PC-3 (cell line): ENCODE measurements around the gene MEG3. TPM values are rescaled to one million over a fixed set of nuclear protein-coding genes. Genes with fewer than 3 reads are reported as not detected.
A peak's percentile ranks its signal among the peaks of the same experiment; 100 is the strongest.

Experiments used
- ATAC-seq: fragments of 200-7000 bp; cut with Tn5 transposase; 2 replicates; pipeline ENCODE4 v1.9.1; 2020; ENCODE audit warnings: mild to moderate bottlenecking, moderate library complexity
- BruUV-seq: library from RNA; stranded (reverse); fragments of 400-500 nt; replicated peaks from 2 replicates; lab custom pipeline; 2021; lab: Mats Ljungman, UMichigan
- CTCF ChIA-PET: fragments of 300-600 bp; sonication (Branson Sonifier 250); formaldehyde crosslinking; loops from one replicate; lab custom pipeline; 2022; ENCODE audit warnings: antibody characterized with exemption; lab: Charles Lee
- POLR2A ChIA-PET: fragments of 300-600 bp; sonication (Branson Sonifier 250); formaldehyde crosslinking; loops from one replicate; lab custom pipeline; 2022; ENCODE audit warnings: antibody characterized with exemption; ENCODE audit not compliant: unreplicated experiment; lab: Charles Lee
- DNase-seq: peaks from one replicate; pipeline ENCODE4 v3.0.0-alpha.2; 2015
- H2AFZ ChIP-seq: fragments of 300-600 bp; sonication (generic); 2 replicates; pipeline ENCODE4 v1.6.0; 2016; ENCODE audit warnings: antibody characterized with exemption, low read length
- H3F3A ChIP-seq: fragments of 300-600 bp; sonication (generic); one replicate; pipeline ENCODE4 v1.6.0; 2017; ENCODE audit warnings: antibody characterized with exemption, low read length, control low read depth, mild to moderate bottlenecking; ENCODE audit not compliant: unreplicated experiment
- H3K27ac ChIP-seq: fragments of 300-600 bp; sonication (generic); 2 replicates; pipeline ENCODE4 v1.5.1; 2016; ENCODE audit warnings: mild to moderate bottlenecking, low read length
- H3K27me3 ChIP-seq: fragments of 300-600 bp; sonication (generic); 2 replicates; pipeline ENCODE4 v1.6.1; 2016; ENCODE audit warnings: low read length, mixed read lengths
- H3K36me3 ChIP-seq: fragments of 300-600 bp; sonication (generic); 2 replicates; pipeline ENCODE4 v1.6.1; 2016; ENCODE audit warnings: low read depth, mixed run types, low read length, mixed read lengths
- H3K4me1 ChIP-seq: fragments of 300-600 bp; sonication (generic); 2 replicates; pipeline ENCODE4 v1.5.1; 2016; ENCODE audit warnings: low read length; ENCODE audit not compliant: insufficient read depth
- H3K4me2 ChIP-seq: fragments of 300-600 bp; sonication (generic); 2 replicates; pipeline ENCODE4 v1.6.0; 2016; ENCODE audit warnings: low read length
- H3K4me3 ChIP-seq: fragments of 300-600 bp; sonication (generic); 2 replicates; pipeline ENCODE4 v1.5.1; 2016; ENCODE audit warnings: mild to moderate bottlenecking, low read length, mixed read lengths
- H3K79me2 ChIP-seq: fragments of 300-600 bp; sonication (generic); 2 replicates; pipeline ENCODE4 v1.6.1; 2017; ENCODE audit warnings: low read length, mixed read lengths
- H3K9ac ChIP-seq: fragments of 300-600 bp; sonication (generic); 2 replicates; pipeline ENCODE4 v1.6.0; 2016; ENCODE audit warnings: mild to moderate bottlenecking, low read length
- H3K9me2 ChIP-seq: fragments of 300-600 bp; sonication (generic); replicated peaks from 2 replicates; pipeline ENCODE4 v1.6.1; 2016; ENCODE audit warnings: mixed run types, low read length, mixed read lengths
- H3K9me3 ChIP-seq: fragments of 300-600 bp; sonication (generic); 2 replicates; pipeline ENCODE4 v1.6.1; 2016; ENCODE audit warnings: low read length, mixed read lengths
- H4K20me1 ChIP-seq: fragments of 300-600 bp; sonication (generic); 2 replicates; pipeline ENCODE4 v1.6.1; 2016; ENCODE audit warnings: low read length, mixed read lengths
- EZH2 ChIP-seq: fragments of 300-600 bp; sonication (generic); IDR thresholded peaks from one replicate; pipeline ENCODE4 v1.6.1; 2017; ENCODE audit warnings: antibody characterized with exemption, mild to moderate bottlenecking, low read length; ENCODE audit not compliant: unreplicated experiment
- EZH2phosphoT487 ChIP-seq: fragments of 300-600 bp; sonication (generic); IDR thresholded peaks from 2 replicates; pipeline ENCODE4 v1.6.1; 2018; ENCODE audit warnings: mild to moderate bottlenecking, antibody characterized with exemption, low read length, borderline replicate concordance
- intact Hi-C: fragments of 100-400 bp; cut with micrococcal nuclease; formaldehyde crosslinking; loops from 2 replicates; pipeline ENCODE4 v1.9.0; 2023
- total RNA-seq: library from RNA; depleted of rRNA; stranded (reverse); fragments of >200 nt; gene quantifications from 2 replicates; pipeline ENCODE4 v1.2.3, GENCODE V29; 2014
- TF ChIP-seq, protein P1 (sequence below): fragments of 300-600 bp; sonication (generic); conservative IDR thresholded peaks from 2 replicates; pipeline ENCODE4 v1.5.1; 2017; ENCODE audit warnings: antibody characterized with exemption, low read depth, mild to moderate bottlenecking, low read length

MEG3 gene
- total RNA-seq, 1 experiment from 2014 or later, result not detected

DNA sequence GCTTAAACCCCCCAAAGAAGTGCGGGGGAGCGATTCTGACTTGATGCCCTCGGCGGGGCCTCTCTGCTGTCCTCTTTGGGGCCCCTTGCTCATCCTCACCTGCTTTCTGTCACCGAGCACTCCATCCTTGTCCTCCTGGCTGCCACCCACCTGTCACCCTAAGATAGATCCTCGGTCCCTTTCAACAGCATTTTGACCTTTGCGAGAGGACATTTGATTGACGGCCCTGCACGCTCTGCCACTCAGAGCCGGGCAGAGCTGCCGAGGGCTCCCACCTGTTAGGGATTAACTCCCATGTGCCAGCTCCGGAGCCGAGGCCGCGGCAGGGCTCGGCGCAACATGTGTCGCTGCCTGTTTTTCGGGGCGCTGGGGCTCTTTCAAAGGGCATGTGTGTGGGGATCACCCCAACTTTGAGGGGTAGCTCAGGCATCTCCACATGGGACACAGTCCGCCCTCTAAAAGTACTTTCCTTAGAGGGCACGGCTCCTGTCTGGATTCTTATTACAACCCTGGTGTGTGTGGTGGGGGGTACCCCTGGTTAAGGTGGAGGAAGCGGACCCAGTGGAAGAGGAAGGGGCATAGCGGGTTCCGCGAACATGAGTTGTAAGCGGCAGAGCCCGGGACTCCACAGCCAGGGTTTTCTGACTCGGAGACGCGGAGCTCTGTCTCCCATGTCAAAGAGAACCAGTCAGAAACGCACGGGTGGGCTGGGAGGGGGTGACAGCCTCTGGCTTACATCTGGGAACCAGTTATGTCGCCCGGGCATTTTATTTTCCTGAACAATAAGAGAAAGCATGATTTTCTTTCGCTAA lies 811 bp upstream of the MEG3 start:
- ATAC-seq (no peak), DNase-seq (no peak)
- Histone ChIP-seq H3K4me3 (no peak overlapping the region), H3K4me1 (no peaks in the 10 kb centered on the region), H3K9me3 (no peaks in the 10 kb centered on the region), H3K9me2 (no peaks in the 10 kb centered on the region), H3K36me3 (no peaks in the 10 kb centered on the region), H3K27ac (no peak overlapping the region), H3F3A (no peaks in the 10 kb centered on the region), H3K9ac (no peak overlapping the region), H4K20me1 (no peaks in the 10 kb centered on the region), H2AFZ (no peak overlapping the region), H3K27me3 (no peaks in the 10 kb centered on the region), H3K79me2 (no peaks in the 10 kb centered on the region), H3K4me2 (no peak overlapping the region)
- CTCF ChIA-PET, result interaction anchor here (0.6 kb wide), 1 partner anchor 435 kb away, joined by 5 read pairs; no protein-coding TSS in a partner anchor
- intact Hi-C loops, result no loop called here
- BruUV-seq, result no TSS peak
- TF ChIP-seq, protein P1, sequence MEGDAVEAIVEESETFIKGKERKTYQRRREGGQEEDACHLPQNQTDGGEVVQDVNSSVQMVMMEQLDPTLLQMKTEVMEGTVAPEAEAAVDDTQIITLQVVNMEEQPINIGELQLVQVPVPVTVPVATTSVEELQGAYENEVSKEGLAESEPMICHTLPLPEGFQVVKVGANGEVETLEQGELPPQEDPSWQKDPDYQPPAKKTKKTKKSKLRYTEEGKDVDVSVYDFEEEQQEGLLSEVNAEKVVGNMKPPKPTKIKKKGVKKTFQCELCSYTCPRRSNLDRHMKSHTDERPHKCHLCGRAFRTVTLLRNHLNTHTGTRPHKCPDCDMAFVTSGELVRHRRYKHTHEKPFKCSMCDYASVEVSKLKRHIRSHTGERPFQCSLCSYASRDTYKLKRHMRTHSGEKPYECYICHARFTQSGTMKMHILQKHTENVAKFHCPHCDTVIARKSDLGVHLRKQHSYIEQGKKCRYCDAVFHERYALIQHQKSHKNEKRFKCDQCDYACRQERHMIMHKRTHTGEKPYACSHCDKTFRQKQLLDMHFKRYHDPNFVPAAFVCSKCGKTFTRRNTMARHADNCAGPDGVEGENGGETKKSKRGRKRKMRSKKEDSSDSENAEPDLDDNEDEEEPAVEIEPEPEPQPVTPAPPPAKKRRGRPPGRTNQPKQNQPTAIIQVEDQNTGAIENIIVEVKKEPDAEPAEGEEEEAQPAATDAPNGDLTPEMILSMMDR, result no peak
- no peak for TF ChIP-seq EZH2
- no peak for TF ChIP-seq EZH2phosphoT487
- POLR2A ChIA-PET, result no interaction called here

DNA sequence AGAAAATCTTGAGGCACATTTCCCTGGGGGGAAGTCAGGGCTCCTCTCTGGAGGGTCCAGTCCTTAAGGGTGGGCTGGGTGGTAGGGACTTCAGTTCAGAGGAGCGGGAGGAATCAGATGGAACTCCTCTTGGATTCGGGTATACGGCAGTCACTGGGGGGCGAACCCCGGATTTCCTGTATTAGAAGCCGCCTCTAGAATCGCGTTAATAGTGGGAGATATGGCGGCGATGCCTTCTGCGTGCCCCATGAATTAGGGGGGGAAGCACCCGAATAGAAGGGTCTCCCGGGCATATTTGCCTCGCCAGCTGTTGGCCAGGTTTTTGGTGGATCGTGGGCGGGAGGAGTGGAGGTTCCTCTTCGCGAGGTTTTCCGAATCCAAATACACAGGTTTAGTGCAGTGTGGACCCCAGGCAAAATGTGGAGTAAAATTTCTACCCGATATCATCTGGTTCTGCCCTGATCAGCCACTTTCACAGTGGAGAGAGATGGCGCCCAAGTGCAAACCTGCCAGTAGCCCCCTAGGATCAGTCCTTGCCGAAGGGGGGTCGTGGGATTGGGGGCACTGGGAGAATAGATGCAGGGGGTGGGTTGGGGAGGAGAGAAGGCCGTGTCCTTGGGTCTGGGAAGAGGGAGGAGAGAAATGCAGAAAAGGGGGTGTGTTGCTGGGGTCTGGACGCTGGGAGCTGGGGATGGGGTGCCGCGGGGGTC lies 628 bp downstream of the MEG3 start:
- Histone ChIP-seq H3K9ac (no peak overlapping the region), H3K79me2 (no peaks in the 10 kb centered on the region), H3K4me1 (no peaks in the 10 kb centered on the region), H3K27ac (no peak overlapping the region), H4K20me1 (no peaks in the 10 kb centered on the region), H3K4me2 (no peak overlapping the region), H3K9me2 (no peaks in the 10 kb centered on the region), H3K36me3 (no peaks in the 10 kb centered on the region), H3K4me3 (no peak overlapping the region), H3K9me3 (no peaks in the 10 kb centered on the region), H3K27me3 (no peaks in the 10 kb centered on the region), H3F3A (no peaks in the 10 kb centered on the region), H2AFZ (no peak overlapping the region)
- POLR2A ChIA-PET, result no interaction called here
- no peak for TF ChIP-seq EZH2phosphoT487
- TF ChIP-seq EZH2, result no peak
- no TSS peak for BruUV-seq
- intact Hi-C loops, result no loop called here
- DNase-seq, result no peak
- CTCF ChIA-PET, result no interaction called here
- no peak for ATAC-seq

DNA sequence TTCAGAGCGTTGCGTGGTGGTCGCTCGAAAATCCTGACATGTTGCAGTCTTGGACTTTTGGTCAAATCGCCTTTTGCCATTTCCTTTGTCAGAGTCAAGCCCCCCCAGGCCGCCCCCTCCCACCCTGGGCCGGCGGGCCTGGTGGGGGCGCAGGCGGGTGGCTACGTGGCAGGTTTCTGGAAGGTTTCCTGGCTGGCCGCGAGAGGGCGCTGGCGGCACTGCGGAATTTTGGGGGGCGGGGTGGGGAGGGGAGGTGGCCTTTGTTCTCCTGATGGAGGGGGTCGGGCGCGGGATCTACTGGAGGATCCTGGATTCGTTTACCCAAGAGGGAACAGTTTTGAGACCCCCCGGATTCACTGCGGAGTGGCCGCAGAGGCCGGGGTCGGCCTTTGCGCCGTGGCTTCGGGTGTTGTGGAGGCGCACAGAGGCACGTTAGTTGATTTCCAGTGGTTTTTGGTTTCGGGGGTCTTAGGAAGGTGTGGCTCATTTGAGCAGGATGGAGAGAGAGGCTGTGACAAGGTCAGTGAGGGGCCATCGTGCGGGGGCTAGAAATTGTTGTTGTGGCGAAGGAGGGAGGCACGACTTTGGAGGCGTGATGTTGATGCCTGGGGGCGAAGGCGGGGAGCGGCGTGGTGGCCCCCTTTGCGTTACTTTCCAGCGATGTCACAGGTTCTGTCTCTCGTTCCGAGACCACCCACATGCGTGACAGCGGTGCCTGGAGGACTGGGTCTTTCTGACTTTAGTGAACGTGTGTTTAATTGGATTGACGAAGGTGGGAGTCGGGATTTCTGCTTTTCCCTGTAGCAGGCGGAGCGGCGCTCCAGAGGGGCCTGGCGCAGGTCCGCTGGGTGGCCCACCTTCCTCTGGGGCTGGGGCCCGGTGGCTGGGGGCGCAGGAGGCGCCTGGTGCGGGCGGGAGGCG lies 1.4 kb downstream of the MEG3 start:
- intact Hi-C loops, result no loop called here
- CTCF ChIA-PET, result no interaction called here

More for the DNA sequence above, 1.4 kb downstream of the MEG3 start:
- Histone ChIP-seq H3K9ac (no peak overlapping the region), H2AFZ (no peak overlapping the region), H3K4me1 (no peaks in the 10 kb centered on the region), H3K79me2 (no peaks in the 10 kb centered on the region), H4K20me1 (no peaks in the 10 kb centered on the region), H3F3A (no peaks in the 10 kb centered on the region), H3K4me3 (no peak overlapping the region), H3K36me3 (no peaks in the 10 kb centered on the region), H3K9me2 (no peaks in the 10 kb centered on the region), H3K9me3 (no peaks in the 10 kb centered on the region), H3K4me2 (no peak overlapping the region), H3K27ac (no peak overlapping the region), H3K27me3 (no peaks in the 10 kb centered on the region)
- POLR2A ChIA-PET, result no interaction called here
- ATAC-seq (no peak), DNase-seq (no peak)
- TF ChIP-seq EZH2phosphoT487 (no peak), EZH2 (no peak)
- TF ChIP-seq, protein P1, result peak; percentile 52; the same call in 1 of the 2 replicates
- no TSS peak for BruUV-seq
